ENCODE data around the gene SLFN5.
"Not testable (repeated sequence)": the region's sequence is repeated elsewhere in the genome, so short reads cannot be mapped to it uniquely, and the experiment has no call there.

Gene SLFN5

GRCh38 chr17:35241520-35241919 lies 1.4 kb upstream of the SLFN5 start:
- in situ Hi-C loops (cut with HindIII; ENCODE audit: low sequenced_read_pairs): no loop called here

- in situ Hi-C loops (cut with HindIII; ENCODE audit: low sequenced_read_pairs): no loop called here
Measured at GRCh38 chr17:35242158-35242804, 591 bp upstream of the SLFN5 start.

- in situ Hi-C loops (cut with HindIII; ENCODE audit: low sequenced_read_pairs): no loop called here
Measured at GRCh38 chr17:35243561-35244340, 879 bp downstream of the SLFN5 start.

DNA sequence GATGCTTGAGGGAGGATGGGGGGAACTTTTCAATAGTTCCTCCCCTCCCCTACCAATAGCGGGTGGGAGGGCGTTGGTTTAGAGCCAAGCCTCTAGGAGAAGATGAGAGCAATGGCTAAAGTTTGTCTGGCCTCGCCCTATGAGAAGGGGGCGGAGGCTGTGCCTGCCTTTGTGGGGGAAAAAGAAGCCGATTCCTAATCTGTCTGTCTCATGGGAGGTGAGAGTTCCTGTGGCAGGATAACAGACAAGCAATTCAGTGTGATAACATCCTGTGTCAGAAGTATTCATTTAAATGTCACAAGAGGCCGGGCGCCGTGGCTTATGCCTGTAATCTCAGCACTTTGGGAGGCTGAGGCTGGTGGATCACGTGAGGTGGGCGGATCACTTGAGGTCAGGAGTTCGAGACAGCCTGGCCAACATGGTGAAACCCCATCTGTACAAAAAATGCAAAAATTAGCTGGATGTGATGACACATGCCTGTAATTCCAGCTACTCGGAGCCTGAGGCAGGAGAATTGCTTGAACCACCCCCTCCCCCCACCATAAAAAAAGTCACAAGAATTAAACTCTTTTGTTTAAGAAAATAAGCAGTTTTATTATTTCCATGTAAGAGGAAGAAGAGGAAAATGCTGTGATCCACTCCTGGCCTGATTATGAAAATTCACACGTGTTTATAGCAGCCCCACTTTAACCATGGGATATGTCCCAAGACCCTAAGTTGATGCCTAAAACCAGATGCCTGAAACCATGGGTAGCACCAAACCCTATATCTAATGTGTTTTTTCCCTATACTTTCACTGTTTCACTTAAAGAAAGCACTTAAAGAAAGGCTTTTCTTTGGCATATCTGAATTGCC lies 1.7 kb downstream of the SLFN5 start:
- in situ Hi-C loops (cut with HindIII; ENCODE audit: low sequenced_read_pairs): no loop called here

DNA sequence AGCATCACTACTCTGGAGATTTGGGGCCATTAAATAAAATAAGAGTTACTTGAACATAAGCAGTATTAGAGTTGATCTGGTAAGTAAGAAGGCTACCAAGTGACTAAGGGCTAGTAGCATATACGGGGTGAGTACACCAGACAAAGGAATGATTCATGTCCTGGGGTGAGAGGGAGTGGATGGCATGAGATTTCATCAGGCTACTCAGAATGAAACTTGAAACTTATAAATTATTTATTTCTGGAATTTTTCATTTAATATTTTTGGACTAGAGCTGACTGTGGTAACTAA lies 2.3 kb downstream of the SLFN5 start:
- in situ Hi-C loops (cut with HindIII; ENCODE audit: low sequenced_read_pairs): no loop called here

DNA sequence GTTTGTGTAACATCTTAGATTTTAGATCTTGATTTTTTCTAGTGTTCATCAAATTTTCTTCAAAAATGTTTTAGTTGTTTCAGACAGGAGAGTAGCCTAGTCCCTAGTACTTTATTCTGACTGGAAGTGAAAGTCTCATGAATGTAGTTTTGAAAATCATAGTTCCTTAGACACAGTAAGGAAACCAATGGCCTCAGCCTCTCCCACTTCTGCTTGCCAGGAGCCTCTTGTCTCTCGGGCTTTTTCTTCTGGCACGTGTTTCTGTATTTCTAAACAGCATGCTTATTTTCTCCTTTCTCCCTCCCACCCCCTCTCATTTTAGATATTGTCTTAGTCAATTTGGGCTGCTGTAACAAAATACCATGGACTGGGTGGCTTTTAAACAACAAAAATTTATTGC lies 9.8 kb downstream of the SLFN5 start:
- in situ Hi-C loops (cut with HindIII; ENCODE audit: low sequenced_read_pairs): no loop called here

DNA sequence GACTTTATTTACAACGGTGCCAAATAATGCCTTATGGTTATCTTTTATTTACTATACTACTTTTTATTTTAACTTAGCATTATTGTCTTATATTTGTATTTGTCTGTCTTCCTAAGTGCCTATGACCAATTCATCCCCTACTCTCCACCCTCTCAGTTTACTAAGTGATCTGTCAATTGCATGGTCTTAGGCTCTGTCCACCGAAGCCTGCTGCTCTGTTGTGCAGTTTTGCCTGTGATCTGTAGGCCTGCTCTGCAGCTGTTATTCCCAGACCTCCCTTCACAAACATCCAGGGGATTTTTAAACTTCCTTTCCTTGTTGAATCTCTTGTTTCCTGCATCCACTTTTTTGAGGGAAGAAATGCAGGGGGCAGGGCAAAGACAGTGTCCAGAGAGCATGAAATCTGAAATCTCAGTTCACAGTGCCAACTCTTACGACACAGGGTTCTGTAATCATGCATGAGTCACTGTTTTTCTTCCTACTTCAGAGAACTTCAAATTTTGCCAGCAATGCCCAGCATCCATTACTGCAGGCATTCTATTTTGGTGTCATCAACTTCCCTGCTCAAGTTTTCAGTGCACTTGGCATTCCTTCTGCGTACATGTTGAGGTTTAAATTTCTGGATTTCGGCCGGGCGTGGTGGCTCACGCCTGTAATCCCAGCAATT lies 11.4 kb downstream of the SLFN5 start:
- in situ Hi-C loops (cut with HindIII; ENCODE audit: low sequenced_read_pairs): no loop called here

GRCh38 chr17:35255316-35255715 lies 12.4 kb downstream of the SLFN5 start:
- in situ Hi-C loops (cut with HindIII; ENCODE audit: low sequenced_read_pairs): no loop called here

GRCh38 chr17:35256629-35257028 lies 13.8 kb downstream of the SLFN5 start:
- in situ Hi-C loops (cut with HindIII; ENCODE audit: low sequenced_read_pairs): no loop called here

- in situ Hi-C loops (cut with HindIII; ENCODE audit: low sequenced_read_pairs): no loop called here
Measured at GRCh38 chr17:35257208-35257659, 14.4 kb downstream of the SLFN5 start.

GRCh38 chr17:35259001-35259400 lies 16.1 kb downstream of the SLFN5 start:
- in situ Hi-C loops (cut with HindIII; ENCODE audit: low sequenced_read_pairs): no loop called here

GRCh38 chr17:35265071-35265470 lies 22.2 kb downstream of the SLFN5 start:
- in situ Hi-C loops (cut with HindIII; ENCODE audit: low sequenced_read_pairs): no loop called here

- in situ Hi-C loops (cut with HindIII; ENCODE audit: low sequenced_read_pairs): no loop called here
Measured at GRCh38 chr17:35265566-35266141, 22.8 kb downstream of the SLFN5 start.

- in situ Hi-C loops (cut with HindIII; ENCODE audit: low sequenced_read_pairs): not testable (repeated sequence)
Measured at GRCh38 chr17:35274167-35275066, 31.5 kb downstream of the SLFN5 start.

DNA sequence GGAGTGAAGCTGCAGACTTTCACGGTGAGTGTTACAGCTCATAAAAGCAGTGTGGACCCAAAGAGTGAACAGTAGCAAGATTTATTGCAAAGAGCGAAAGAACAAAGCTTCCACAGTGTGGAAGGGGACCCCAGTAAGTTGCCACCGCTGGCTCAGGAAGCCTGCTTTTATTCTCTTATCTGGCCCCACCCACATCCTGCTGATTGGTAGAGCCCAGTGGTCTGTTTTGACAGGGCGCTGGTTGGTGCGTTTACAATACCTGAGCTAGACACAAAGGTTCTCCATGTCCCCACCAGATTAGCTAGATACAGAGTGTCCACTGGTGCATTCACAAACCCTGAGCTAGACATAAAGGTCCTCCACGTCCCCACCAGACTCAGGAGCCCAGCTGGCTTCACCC lies 35.6 kb downstream of the SLFN5 start:
- in situ Hi-C loops (cut with HindIII; ENCODE audit: low sequenced_read_pairs): not testable (repeated sequence)

- in situ Hi-C loops (cut with HindIII; ENCODE audit: low sequenced_read_pairs): not testable (repeated sequence)
Measured at GRCh38 chr17:35278876-35279275, 36.0 kb downstream of the SLFN5 start.

DNA sequence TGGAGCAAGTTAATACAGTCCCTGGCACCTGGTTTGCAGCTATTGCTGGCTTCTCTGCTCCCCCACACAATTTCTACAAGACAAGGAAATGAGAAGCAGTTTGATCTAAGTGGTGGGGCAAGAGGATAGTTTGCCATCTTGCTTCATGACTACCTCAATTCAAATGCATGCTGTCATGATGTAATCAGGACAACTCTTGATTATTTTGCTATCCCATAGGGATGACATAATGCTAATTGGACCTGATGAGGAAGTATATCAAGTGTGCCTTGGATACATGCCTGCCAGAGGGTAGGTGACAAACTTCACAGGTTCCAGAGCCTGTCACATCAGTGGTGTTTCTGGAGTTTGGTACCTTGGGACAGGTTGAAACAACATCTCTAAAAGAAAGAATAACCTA lies 40.9 kb downstream of the SLFN5 start:
- in situ Hi-C loops (cut with HindIII; ENCODE audit: low sequenced_read_pairs): no loop called here

- in situ Hi-C loops (cut with HindIII; ENCODE audit: low sequenced_read_pairs): no loop called here
Measured at GRCh38 chr17:35284955-35285354, 42.1 kb downstream of the SLFN5 start.

DNA sequence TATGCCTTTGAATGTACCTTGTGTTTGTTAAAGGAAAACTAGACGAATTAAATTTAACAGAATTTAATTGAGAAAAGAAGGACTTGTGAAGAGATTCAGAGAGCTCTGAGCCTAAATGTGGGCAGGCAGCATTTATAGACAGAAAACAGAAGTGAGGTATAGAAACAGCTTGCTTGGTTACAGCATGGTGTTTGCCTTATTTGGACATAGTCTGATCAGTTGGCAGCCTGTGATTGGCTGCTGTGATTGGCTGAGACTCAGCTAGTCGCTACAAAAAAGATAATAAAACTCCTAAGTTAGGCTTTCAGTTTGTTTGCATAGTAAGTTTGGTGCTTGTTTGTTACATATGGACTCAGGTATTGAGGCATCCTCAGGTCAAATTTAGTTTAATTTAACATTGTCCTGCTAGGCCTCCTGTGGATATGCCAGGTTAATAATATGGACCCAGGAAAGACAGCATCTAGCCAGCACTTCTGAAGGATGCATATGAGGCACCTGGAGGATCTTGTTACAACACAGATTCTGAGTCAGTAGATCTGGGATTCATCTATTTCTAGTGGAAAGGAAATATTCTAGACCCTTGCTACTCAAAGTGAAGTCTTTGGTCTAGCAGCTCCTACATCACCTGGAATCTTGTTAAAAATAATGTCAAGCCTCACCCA lies 43.4 kb downstream of the SLFN5 start:
- in situ Hi-C loops (cut with HindIII; ENCODE audit: low sequenced_read_pairs): no loop called here
